CD4-positive, alpha-beta memory T cell (primary cell): ENCODE measurements around the gene MAPKAPK3. TPM values are rescaled to one million over a fixed set of nuclear protein-coding genes. Genes with fewer than 3 reads are reported as not detected.

ENCODE experiments used
- CTCF ChIA-PET: fragments of 350-600 bp; sonication (Branson Sonifier 250); formaldehyde crosslinking; loops from one replicate; lab custom pipeline; 2021; ENCODE audit warnings: inconsistent platforms; ENCODE audit not compliant: partially characterized antibody; lab: Charles Lee
- POLR2A ChIA-PET: fragments of 350-600 bp; sonication (Branson Sonifier 250); formaldehyde crosslinking; loops from one replicate; lab custom pipeline; 2021; ENCODE audit not compliant: partially characterized antibody; lab: Charles Lee
- DNase-seq, 5 donors: peaks; one replicate each; pipeline versions ENCODE4 v3.0.0 to v3.0.0-alpha.2; 2020 to 2022; ENCODE audit warnings: mixed read lengths in 1 of 5
- H3K27ac ChIP-seq: one replicate; pipeline ENCODE4 v1.7.0; 2013; ENCODE audit warnings: low read depth, low read length
- H3K27me3 ChIP-seq: 2 replicates; pipeline ENCODE4 v1.7.0; 2013; ENCODE audit warnings: mild to moderate bottlenecking, low read length, moderate library complexity; ENCODE audit not compliant: insufficient read depth
- H3K36me3 ChIP-seq: 2 replicates; pipeline ENCODE4 v1.7.0; 2013; ENCODE audit warnings: mild to moderate bottlenecking, low read length, moderate library complexity; ENCODE audit not compliant: insufficient read depth
- H3K4me1 ChIP-seq: 2 replicates; pipeline ENCODE4 v1.7.0; 2013; ENCODE audit warnings: mild to moderate bottlenecking, low read length, moderate library complexity; ENCODE audit not compliant: insufficient read depth
- H3K4me3 ChIP-seq, 2 donors: one replicate each; pipeline ENCODE4 v1.7.0; 2013; ENCODE audit warnings: low read length in 2 of 2, mild to moderate bottlenecking in 1 of 2
- H3K9me3 ChIP-seq, 2 donors: one replicate each; pipeline ENCODE4 v1.7.0; 2013; ENCODE audit warnings: low read length in 2 of 2, control low read depth in 1 of 2; ENCODE audit not compliant: control insufficient read depth in 1 of 2
- H3K27ac Mint-ChIP-seq, 7 donors: one replicate each; pipeline ENCODE4 v1.8.0; 2020 to 2021; ENCODE audit warnings: mixed read lengths in 7 of 7, mild to moderate bottlenecking in 6 of 7, inconsistent platforms in 3 of 7, moderate library complexity in 3 of 7
- H3K27me3 Mint-ChIP-seq, 2 donors: one replicate each; pipeline ENCODE4 v1.8.0; 2020 to 2021; ENCODE audit warnings: mixed read lengths in 2 of 2
- H3K36me3 Mint-ChIP-seq, 2 donors: one replicate each; pipeline ENCODE4 v1.8.0; 2020 to 2021; ENCODE audit warnings: mixed read lengths in 2 of 2, inconsistent platforms in 1 of 2, mild to moderate bottlenecking in 1 of 2
- H3K4me1 Mint-ChIP-seq, 4 donors: one replicate each; pipeline ENCODE4 v1.8.0; 2020 to 2021; ENCODE audit warnings: mixed read lengths in 4 of 4, mild to moderate bottlenecking in 1 of 4
- H3K4me3 Mint-ChIP-seq, 8 donors: one replicate each; pipeline ENCODE4 v1.8.0; 2020 to 2021; ENCODE audit warnings: mixed read lengths in 8 of 8, mild to moderate bottlenecking in 7 of 8, moderate library complexity in 6 of 8, inconsistent platforms in 3 of 8
- H3K9me3 Mint-ChIP-seq, 8 donors: one replicate each; pipeline ENCODE4 v1.8.0; 2020 to 2021; ENCODE audit warnings: mixed read lengths in 8 of 8, mild to moderate bottlenecking in 5 of 8, inconsistent platforms in 3 of 8, moderate library complexity in 1 of 8
- intact Hi-C: fragments of 100-400 bp; cut with micrococcal nuclease; formaldehyde crosslinking; loops from one replicate; pipeline ENCODE4 v1.15.1; 2023
- polyA plus RNA-seq, 2 donors: library from polyadenylated mRNA; unstranded; fragments of 300-500 nt; fragmentation: Illumina TruSeq; gene quantifications; one replicate each; pipeline ENCODE4 v1.2.3, GENCODE V29; 2021
- total RNA-seq, 2 experiments: library from RNA; stranded (reverse); gene quantifications; one replicate each; pipeline ENCODE4 v1.2.3, GENCODE V29; 2021

The MAPKAPK3 gene
- total and polyA plus RNA-seq, 4 experiments from 2014 or later, result 36.4 to 93.2 (median 55.6) TPM

DNA sequence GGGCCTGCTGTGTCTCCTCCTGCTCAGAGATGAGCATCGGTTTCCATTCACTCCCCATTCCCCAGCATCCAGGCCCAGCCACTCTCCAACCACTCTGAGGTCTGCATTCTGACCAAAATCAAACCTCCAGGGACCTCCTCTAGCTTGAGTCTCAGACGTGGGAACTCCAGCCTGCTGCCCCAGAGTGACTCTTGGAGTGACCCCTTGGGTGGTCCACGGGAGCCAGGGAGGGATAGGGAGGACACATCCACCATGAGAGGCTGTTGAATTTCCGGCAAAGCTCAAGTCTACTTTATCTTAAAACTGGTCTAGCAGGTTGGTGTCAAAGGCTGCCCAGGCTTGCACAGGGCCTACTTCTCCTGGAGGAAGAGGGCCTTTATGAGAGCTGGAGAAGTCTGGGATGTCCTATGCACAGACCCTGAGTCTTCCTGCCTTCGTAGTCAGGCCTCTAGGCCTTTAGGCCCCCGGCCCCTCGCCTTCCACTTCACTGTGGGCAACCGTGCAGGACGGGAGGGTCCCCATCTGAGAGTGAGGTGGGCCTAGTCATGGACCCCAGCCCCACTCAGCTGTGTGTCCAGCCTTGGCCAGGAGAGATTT is 14.3 kb upstream of the MAPKAPK3 start:
- Histone ChIP-seq H3K4me1 (peaks cover 92% of the 10 kb centered on the region), H3K27ac (peak overlapping the region; percentile 81), H3K4me3 (peak overlapping the region in 1 of 2 donors; percentile 37), H3K36me3 (peaks cover 33% of the 10 kb centered on the region), H3K27me3 (no peaks in the 10 kb centered on the region), H3K9me3 (no peaks in the 10 kb centered on the region)
- H3K27me3 Mint-ChIP-seq, result no peaks in the 10 kb centered on the region
- H3K36me3 Mint-ChIP-seq, result peaks cover 46 to 61% of the 10 kb centered on the region in 2 donors
- intact Hi-C loops, result no loop called here
- CTCF ChIA-PET, result interaction anchor here (0.6 to 24.7 kb wide), 4 partner anchors 10 to 51 kb away, joined by 3 to 996 read pairs (median 118); partner anchors contain the start of genes C3orf18, CISH, HEMK1 and MAPKAPK3
- H3K9me3 Mint-ChIP-seq, result peaks cover 0 to 2% (median 0%) of the 10 kb centered on the region in 8 donors
- peak overlapping the region; percentile 90 to 99 (median 95) for H3K27ac Mint-ChIP-seq
- POLR2A ChIA-PET, result interaction anchor here (0.6 to 26.0 kb wide), 9 partner anchors 6 to 1653 kb away, joined by 3 to 1072 read pairs (median 8); partner anchors contain the start of genes C3orf18, CISH, HEMK1 and MAPKAPK3
- H3K4me1 Mint-ChIP-seq, result peaks cover 65 to 99% (median 81%) of the 10 kb centered on the region in 4 donors
- H3K4me3 Mint-ChIP-seq, result peak overlapping the region; percentile 42 to 99 (median 90)
- peak in 1 of 5 donors; percentile 6 for DNase-seq

DNA sequence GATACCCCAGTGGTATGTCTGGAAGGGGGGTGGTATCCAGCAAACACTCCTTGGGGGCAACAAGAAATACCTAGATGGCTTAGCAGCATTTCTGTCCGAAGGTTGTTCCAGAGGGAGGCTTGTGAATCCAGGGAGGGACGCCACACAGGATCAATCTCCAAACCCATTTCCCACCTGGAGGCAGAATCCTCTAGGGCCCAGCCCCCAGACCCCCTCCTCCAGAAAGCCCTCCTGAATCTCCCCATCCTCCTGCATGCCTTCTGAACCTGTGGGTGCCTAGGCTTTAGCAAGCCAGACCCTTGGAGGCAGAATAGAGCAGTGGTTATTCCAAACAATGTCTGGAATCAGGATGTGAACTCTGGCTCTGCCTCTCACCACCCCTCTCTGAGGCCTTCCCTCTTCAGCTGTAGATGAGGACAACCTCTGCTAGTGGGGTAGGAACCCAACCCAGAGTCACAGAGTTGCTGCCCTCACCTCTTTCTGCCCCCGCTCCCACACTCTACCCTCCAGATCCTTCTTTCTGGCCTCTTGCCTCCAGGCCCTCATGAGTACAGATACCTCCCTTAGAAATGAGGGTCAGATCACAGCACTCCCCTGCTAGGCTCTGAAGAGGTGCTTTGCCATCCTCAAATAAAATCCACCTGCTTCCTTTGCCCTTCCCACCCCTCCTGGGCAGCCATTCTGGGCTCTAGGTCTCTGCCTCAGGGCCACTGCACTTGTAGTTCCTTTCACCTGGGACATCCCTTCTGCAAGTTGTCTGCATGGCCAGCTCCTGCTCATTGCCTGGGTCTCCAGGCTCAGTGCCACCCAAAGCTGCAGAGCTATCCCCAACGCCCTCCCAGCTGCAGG is 13.5 kb upstream of the MAPKAPK3 start:
- no peaks in the 10 kb centered on the region for H3K9me3 ChIP-seq
- intact Hi-C loops, result no loop called here
- H3K27me3 ChIP-seq, result no peaks in the 10 kb centered on the region
- Mint-ChIP-seq H3K9me3 (peaks cover 0 to 2% (median 0%) of the 10 kb centered on the region in 8 donors), H3K27ac (peak overlapping the region; percentile 90 to 99 (median 95)), H3K4me1 (peaks cover 64 to 100% (median 84%) of the 10 kb centered on the region in 4 donors), H3K27me3 (no peaks in the 10 kb centered on the region), H3K36me3 (peaks cover 47 to 66% of the 10 kb centered on the region in 2 donors), H3K4me3 (peak overlapping the region in 7 of 8 donors; percentile 9 to 99 (median 96))
- H3K36me3 ChIP-seq, result peaks cover 40% of the 10 kb centered on the region
- peaks cover 100% of the 10 kb centered on the region for H3K4me1 ChIP-seq
- peak overlapping the region; percentile 81 for H3K27ac ChIP-seq
- no peak overlapping the region for H3K4me3 ChIP-seq
- ChIA-PET POLR2A (interaction anchor here (1.6 to 26.0 kb wide), 5 partner anchors 5 to 29 kb away, joined by 4 to 1072 read pairs (median 156); partner anchors contain the start of genes C3orf18, CISH, HEMK1 and MAPKAPK3), CTCF (interaction anchor here (0.6 to 24.7 kb wide), 5 partner anchors 9 to 50 kb away, joined by 3 to 996 read pairs (median 149); partner anchors contain the start of genes C3orf18, CISH, HEMK1 and MAPKAPK3)
- DNase-seq, result peak in 1 of 5 donors; percentile 35

- Histone ChIP-seq H3K4me3 (peak overlapping the region in 1 of 2 donors; percentile 12), H3K9me3 (no peaks in the 10 kb centered on the region), H3K27me3 (no peaks in the 10 kb centered on the region), H3K27ac (peak overlapping the region; percentile 81), H3K4me1 (peaks cover 100% of the 10 kb centered on the region), H3K36me3 (peaks cover 47% of the 10 kb centered on the region)
- Mint-ChIP-seq H3K27me3 (no peaks in the 10 kb centered on the region), H3K27ac (peak overlapping the region; percentile 90 to 99 (median 95)), H3K9me3 (peaks cover 0 to 2% (median 0%) of the 10 kb centered on the region in 8 donors), H3K36me3 (peaks cover 52 to 73% of the 10 kb centered on the region in 2 donors), H3K4me1 (peaks cover 68 to 100% (median 87%) of the 10 kb centered on the region in 4 donors), H3K4me3 (peak overlapping the region in 7 of 8 donors; percentile 71 to 99 (median 96))
- intact Hi-C loops, result no loop called here
- ChIA-PET POLR2A (interaction anchor here (1.6 to 26.0 kb wide), 3 partner anchors 9 to 29 kb away, joined by 4 to 1072 read pairs (median 577); partner anchors contain the start of genes C3orf18 and HEMK1), CTCF (interaction anchor here (9.9 to 24.7 kb wide), 3 partner anchors 8 to 30 kb away, joined by 149 to 996 read pairs (median 492); partner anchors contain the start of genes C3orf18, CISH, HEMK1 and MAPKAPK3)
- peak in 1 of 5 donors; percentile 23 for DNase-seq
Observed at GRCh38 chr3:50604110-50604621, 12.8 kb upstream of the MAPKAPK3 start.

GRCh38 chr3:50604628-50605588 is 12.0 kb upstream of the MAPKAPK3 start:
- Mint-ChIP-seq H3K36me3 (peaks cover 60 to 80% of the 10 kb centered on the region in 2 donors), H3K27me3 (no peaks in the 10 kb centered on the region), H3K9me3 (peaks cover 0 to 2% (median 0%) of the 10 kb centered on the region in 8 donors), H3K4me3 (peak overlapping the region; percentile 50 to 99 (median 96)), H3K4me1 (peaks cover 70 to 100% (median 86%) of the 10 kb centered on the region in 4 donors), H3K27ac (peak overlapping the region; percentile 79 to 97 (median 92))
- peak overlapping the region; percentile 12 to 17 for H3K4me3 ChIP-seq
- H3K27ac ChIP-seq, result peak overlapping the region; percentile 81
- H3K9me3 ChIP-seq, result no peaks in the 10 kb centered on the region
- POLR2A ChIA-PET, result interaction anchor here (0.7 to 26.0 kb wide), 5 partner anchors 5 to 30 kb away, joined by 3 to 1072 read pairs (median 156); partner anchors contain the start of genes C3orf18 and HEMK1
- peaks cover 53% of the 10 kb centered on the region for H3K36me3 ChIP-seq
- no peaks in the 10 kb centered on the region for H3K27me3 ChIP-seq
- intact Hi-C loops, result loop anchor here (1.0 kb wide), 1 partner anchor 306 kb away; the partner anchor contains the start of genes HYAL3 and NAA80
- peaks cover 93% of the 10 kb centered on the region for H3K4me1 ChIP-seq
- peak in 1 of 5 donors; percentile 35 for DNase-seq
- CTCF ChIA-PET, result interaction anchor here (0.6 to 24.7 kb wide), 4 partner anchors 7 to 75 kb away, joined by 3 to 996 read pairs (median 320); partner anchors contain the start of genes C3orf18, CISH, HEMK1 and MAPKAPK3

DNA sequence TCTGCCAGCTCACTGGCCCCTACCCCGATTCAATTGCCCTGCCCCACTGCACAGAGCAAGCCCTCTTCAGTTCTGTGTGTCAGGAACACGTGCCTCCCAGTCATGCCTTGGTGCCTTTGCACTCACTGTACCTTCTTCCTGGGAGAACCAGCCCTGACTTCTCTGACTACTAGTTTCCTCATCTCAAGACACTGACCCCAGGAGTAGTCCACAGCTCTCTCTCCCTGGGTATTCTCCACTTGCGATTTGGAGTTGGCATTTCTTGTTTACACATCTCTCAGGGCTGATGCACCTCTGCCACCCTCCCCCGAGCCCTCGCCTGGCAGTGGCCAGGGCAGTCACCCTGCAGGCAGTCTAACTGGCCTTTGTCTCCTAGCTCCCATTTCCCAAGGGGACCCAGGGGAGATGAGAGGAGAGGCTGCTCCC is 11.0 kb upstream of the MAPKAPK3 start:
- peak in 1 of 5 donors; percentile 33 for DNase-seq
- H3K4me1 ChIP-seq, result peaks cover 83% of the 10 kb centered on the region
- H3K4me1 Mint-ChIP-seq, result peaks cover 64 to 100% (median 78%) of the 10 kb centered on the region in 4 donors
- H3K9me3 Mint-ChIP-seq, result peaks cover 0 to 2% (median 0%) of the 10 kb centered on the region in 8 donors
- intact Hi-C loops, result loop anchor here (1.0 kb wide), 1 partner anchor 307 kb away; the partner anchor contains the start of genes HYAL3 and NAA80
- no peaks in the 10 kb centered on the region for H3K27me3 ChIP-seq
- ChIA-PET POLR2A (interaction anchor here (0.6 to 26.0 kb wide), 4 partner anchors 6 to 894 kb away, joined by 3 to 1072 read pairs (median 366); partner anchors contain the start of genes C3orf18, DCAF1 and HEMK1), CTCF (interaction anchor here (1.0 to 24.7 kb wide), 4 partner anchors 6 to 32 kb away, joined by 6 to 996 read pairs (median 320); partner anchors contain the start of genes C3orf18, CISH, HEMK1 and MAPKAPK3)
- peak overlapping the region; percentile 81 for H3K27ac ChIP-seq
- H3K36me3 ChIP-seq, result peaks cover 61% of the 10 kb centered on the region
- peak overlapping the region; percentile 39 to 93 for H3K4me3 ChIP-seq
- H3K36me3 Mint-ChIP-seq, result peaks cover 70 to 89% of the 10 kb centered on the region in 2 donors
- no peaks in the 10 kb centered on the region for H3K27me3 Mint-ChIP-seq
- peak overlapping the region; percentile 92 to 99 (median 96) for H3K4me3 Mint-ChIP-seq
- H3K27ac Mint-ChIP-seq, result peak overlapping the region; percentile 79 to 97 (median 90)
- H3K9me3 ChIP-seq, result no peaks in the 10 kb centered on the region
